ENCODE data around the gene MSMO1.

The MSMO1 gene

DNA sequence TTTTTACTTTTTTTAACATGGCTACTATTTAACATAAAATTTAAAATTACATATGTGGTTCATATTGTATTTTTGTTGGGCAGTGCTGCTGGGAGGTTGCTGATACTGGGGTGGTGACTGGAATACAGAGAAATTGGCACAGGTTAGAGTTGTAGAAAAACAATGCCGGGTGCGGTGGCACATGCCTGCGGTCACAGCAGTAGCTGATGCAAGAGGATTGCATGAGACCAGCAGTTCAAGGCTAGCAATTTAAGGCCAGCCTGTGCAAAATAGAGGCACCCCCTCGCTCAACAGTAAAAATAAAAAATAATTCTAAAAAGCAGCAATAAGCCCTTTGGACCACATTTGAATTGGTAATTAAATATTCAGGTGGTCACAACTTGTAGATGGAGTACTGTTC lies 39.6 kb downstream of the MSMO1 start:
- H3K4me1 ChIP-seq (ENCODE audit: control insufficient read depth, low read length): no peaks in the 10 kb centered on the region
- peaks cover 9% of the 10 kb centered on the region for H3K27me3 ChIP-seq (ENCODE audit: control insufficient read depth, low read length)
- no peaks in the 10 kb centered on the region for H3K36me3 ChIP-seq (ENCODE audit: control insufficient read depth, low read length)
- H3K4me2 ChIP-seq (ENCODE audit: low read length): no peak overlapping the region
- no peaks in the 10 kb centered on the region for H3K9me2 ChIP-seq (replicated peaks; ENCODE audit: control insufficient read depth, low read length)
- H4K20me1 ChIP-seq (ENCODE audit: control insufficient read depth, insufficient read depth, low read depth, low read length): no peaks in the 10 kb centered on the region
- no peak overlapping the region for H3K4me3 ChIP-seq (ENCODE audit: low read length)
- H3K27ac ChIP-seq (ENCODE audit: low read depth, low read length): no peak overlapping the region
- TF ChIP-seq EZH2phosphoT487 (IDR thresholded peaks at IDR 0.05; ENCODE audit: borderline replicate concordance, low read length): no peak
- TF ChIP-seq CTCF (IDR thresholded peaks at IDR 0.05; ENCODE audit: low read depth, low read length, poor library complexity, severe bottlenecking): no peak
- H3K79me2 ChIP-seq (ENCODE audit: control insufficient read depth, low read length): no peaks in the 10 kb centered on the region
- H3F3A ChIP-seq (ENCODE audit: control insufficient read depth, insufficient read depth): no peaks in the 10 kb centered on the region
- no peaks in the 10 kb centered on the region for H3K9me3 ChIP-seq (ENCODE audit: control insufficient read depth, insufficient read depth, low read length)

GRCh38 chr4:165368114-165368513 lies 40.6 kb downstream of the MSMO1 start:
- no peak overlapping the region for H3K4me2 ChIP-seq (ENCODE audit: low read length)
- TF ChIP-seq CTCF (IDR thresholded peaks at IDR 0.05; ENCODE audit: low read depth, low read length, poor library complexity, severe bottlenecking) (no peak), EZH2phosphoT487 (IDR thresholded peaks at IDR 0.05; ENCODE audit: borderline replicate concordance, low read length) (no peak)
- H3K4me3 ChIP-seq (ENCODE audit: low read length): no peak overlapping the region
- no peaks in the 10 kb centered on the region for H3K79me2 ChIP-seq (ENCODE audit: control insufficient read depth, low read length)
- peaks cover 9% of the 10 kb centered on the region for H3K27me3 ChIP-seq (ENCODE audit: control insufficient read depth, low read length)
- no peaks in the 10 kb centered on the region for H3K4me1 ChIP-seq (ENCODE audit: control insufficient read depth, low read length)
- H3F3A ChIP-seq (ENCODE audit: control insufficient read depth, insufficient read depth): no peaks in the 10 kb centered on the region
- H3K9me2 ChIP-seq (replicated peaks; ENCODE audit: control insufficient read depth, low read length): no peaks in the 10 kb centered on the region
- no peaks in the 10 kb centered on the region for H3K36me3 ChIP-seq (ENCODE audit: control insufficient read depth, low read length)
- no peaks in the 10 kb centered on the region for H4K20me1 ChIP-seq (ENCODE audit: control insufficient read depth, insufficient read depth, low read depth, low read length)
- no peak overlapping the region for H3K27ac ChIP-seq (ENCODE audit: low read depth, low read length)
- no peaks in the 10 kb centered on the region for H3K9me3 ChIP-seq (ENCODE audit: control insufficient read depth, insufficient read depth, low read length)

DNA sequence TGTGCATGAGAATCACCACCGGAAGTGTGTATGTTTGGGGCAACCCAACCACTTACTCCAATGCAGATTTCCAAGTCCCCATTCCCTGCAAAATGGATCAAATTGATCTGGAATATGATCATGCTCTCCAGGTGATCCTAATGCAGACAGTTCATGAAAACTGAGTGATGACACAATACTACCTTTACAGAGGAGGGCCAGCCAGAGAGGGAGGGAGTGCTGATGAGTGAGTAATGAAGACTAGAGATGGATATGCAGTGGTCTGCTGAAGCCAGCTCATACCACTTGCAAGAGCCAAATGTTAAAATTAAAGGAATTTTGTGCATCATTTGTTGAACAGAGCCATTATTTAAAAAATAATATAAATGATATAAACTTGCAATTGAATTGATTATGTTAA lies 41.1 kb downstream of the MSMO1 start:
- H3F3A ChIP-seq (ENCODE audit: control insufficient read depth, insufficient read depth): no peaks in the 10 kb centered on the region
- no peaks in the 10 kb centered on the region for H3K79me2 ChIP-seq (ENCODE audit: control insufficient read depth, low read length)
- H3K9me3 ChIP-seq (ENCODE audit: control insufficient read depth, insufficient read depth, low read length): no peaks in the 10 kb centered on the region
- H3K4me1 ChIP-seq (ENCODE audit: control insufficient read depth, low read length): no peaks in the 10 kb centered on the region
- H3K36me3 ChIP-seq (ENCODE audit: control insufficient read depth, low read length): no peaks in the 10 kb centered on the region
- no peaks in the 10 kb centered on the region for H4K20me1 ChIP-seq (ENCODE audit: control insufficient read depth, insufficient read depth, low read depth, low read length)
- H3K9me2 ChIP-seq (replicated peaks; ENCODE audit: control insufficient read depth, low read length): no peaks in the 10 kb centered on the region
- H3K27ac ChIP-seq (ENCODE audit: low read depth, low read length): no peak overlapping the region
- TF ChIP-seq EZH2phosphoT487 (IDR thresholded peaks at IDR 0.05; ENCODE audit: borderline replicate concordance, low read length): no peak
- no peak for TF ChIP-seq CTCF (IDR thresholded peaks at IDR 0.05; ENCODE audit: low read depth, low read length, poor library complexity, severe bottlenecking)
- H3K27me3 ChIP-seq (ENCODE audit: control insufficient read depth, low read length): peaks cover 5% of the 10 kb centered on the region
- H3K4me3 ChIP-seq (ENCODE audit: low read length): no peak overlapping the region
- no peak overlapping the region for H3K4me2 ChIP-seq (ENCODE audit: low read length)

GRCh38 chr4:165369522-165369921 lies 42.1 kb downstream of the MSMO1 start:
- H3K4me1 ChIP-seq (ENCODE audit: control insufficient read depth, low read length): no peaks in the 10 kb centered on the region
- H3K27ac ChIP-seq (ENCODE audit: low read depth, low read length): no peak overlapping the region
- H4K20me1 ChIP-seq (ENCODE audit: control insufficient read depth, insufficient read depth, low read depth, low read length): no peaks in the 10 kb centered on the region
- H3K36me3 ChIP-seq (ENCODE audit: control insufficient read depth, low read length): no peaks in the 10 kb centered on the region
- H3K4me3 ChIP-seq (ENCODE audit: low read length): no peak overlapping the region
- H3F3A ChIP-seq (ENCODE audit: control insufficient read depth, insufficient read depth): no peaks in the 10 kb centered on the region
- no peaks in the 10 kb centered on the region for H3K79me2 ChIP-seq (ENCODE audit: control insufficient read depth, low read length)
- no peaks in the 10 kb centered on the region for H3K9me3 ChIP-seq (ENCODE audit: control insufficient read depth, insufficient read depth, low read length)
- peaks cover 3% of the 10 kb centered on the region; the same call in 1 of the 2 replicates for H3K27me3 ChIP-seq (ENCODE audit: control insufficient read depth, low read length)
- no peak for TF ChIP-seq CTCF (IDR thresholded peaks at IDR 0.05; ENCODE audit: low read depth, low read length, poor library complexity, severe bottlenecking)
- no peak for TF ChIP-seq EZH2phosphoT487 (IDR thresholded peaks at IDR 0.05; ENCODE audit: borderline replicate concordance, low read length)
- no peak overlapping the region for H3K4me2 ChIP-seq (ENCODE audit: low read length)
- H3K9me2 ChIP-seq (replicated peaks; ENCODE audit: control insufficient read depth, low read length): no peaks in the 10 kb centered on the region

Data from DOHH2 (cell line).